T47D (cell line): ENCODE measurements around the gene CHRNA9.
A peak's percentile ranks its signal among the peaks of the same experiment; 100 is the strongest.

Experiments
- DNase-seq, 2 experiments: peaks; one replicate each; pipeline versions ENCODE4 v3.0.0 to v3.0.0-alpha.2; 2011 to 2012; ENCODE audit warnings: low read depth in 1 of 2, low spot score in 1 of 2
- JUND ChIP-seq: IDR thresholded peaks from 2 replicates; pipeline ENCODE4 v1.6.1; 2012; ENCODE audit warnings: low read depth
- in situ Hi-C: cut with HindIII; loops from 2 replicates; pipeline ENCODE4 v1.10.0; 2016; ENCODE audit warnings: low sequenced_read_pairs, low pct_unique_long_range_greater_than_20kb

The CHRNA9 gene

GRCh38 chr4:40331961-40332360 is 3.2 kb upstream of the CHRNA9 start:
- DNase-seq, result no peak
- in situ Hi-C loops, result no loop called here
- TF ChIP-seq JUND, result no peak

DNA sequence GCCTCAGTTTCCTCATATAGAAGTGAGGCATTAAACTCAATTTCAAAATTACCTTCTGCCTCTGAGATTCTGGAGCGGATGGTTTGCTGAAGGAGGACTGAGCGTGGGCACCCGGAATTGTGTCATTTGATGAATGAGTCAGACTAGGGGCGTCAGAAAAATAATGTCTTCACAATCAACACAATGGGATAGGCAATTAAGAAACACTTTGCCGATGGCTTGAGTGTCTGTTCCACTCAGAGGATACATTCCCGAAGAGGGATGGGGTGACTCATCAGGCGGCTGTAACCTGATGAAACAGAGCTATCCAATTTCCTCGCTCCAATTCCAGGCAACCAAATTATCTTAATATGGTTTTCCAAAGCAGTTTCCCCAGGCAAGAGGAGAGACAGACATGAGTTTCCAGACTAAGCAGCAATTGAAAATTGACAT is 1.2 kb upstream of the CHRNA9 start:
- in situ Hi-C loops, result no loop called here
- DNase-seq, result no peak

GRCh38 chr4:40335525-40335894 is 377 bp downstream of the CHRNA9 start:
- no peak for TF ChIP-seq JUND
- DNase-seq, result no peak
- in situ Hi-C loops, result no loop called here

More for the DNA sequence above, 1.2 kb upstream of the CHRNA9 start:
- no peak for TF ChIP-seq JUND

DNA sequence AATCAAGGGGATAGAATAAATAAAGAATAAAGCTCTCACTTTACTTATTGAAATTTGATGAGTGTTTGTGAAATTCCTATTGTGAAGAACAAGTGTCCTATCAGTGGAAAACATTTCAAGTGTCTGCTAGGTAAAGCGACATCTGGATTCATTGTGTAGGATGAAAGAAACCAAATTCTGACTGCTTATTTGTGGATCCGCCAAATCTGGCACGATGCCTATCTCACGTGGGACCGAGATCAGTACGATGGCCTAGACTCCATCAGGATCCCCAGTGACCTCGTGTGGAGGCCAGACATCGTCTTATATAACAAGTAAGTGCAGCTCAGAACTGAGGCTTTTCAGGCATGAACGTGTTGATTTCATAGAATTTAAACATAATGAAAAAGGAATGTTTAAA is 1.9 kb downstream of the CHRNA9 start:
- in situ Hi-C loops, result no loop called here
- DNase-seq, result no peak
- no peak for TF ChIP-seq JUND

DNA sequence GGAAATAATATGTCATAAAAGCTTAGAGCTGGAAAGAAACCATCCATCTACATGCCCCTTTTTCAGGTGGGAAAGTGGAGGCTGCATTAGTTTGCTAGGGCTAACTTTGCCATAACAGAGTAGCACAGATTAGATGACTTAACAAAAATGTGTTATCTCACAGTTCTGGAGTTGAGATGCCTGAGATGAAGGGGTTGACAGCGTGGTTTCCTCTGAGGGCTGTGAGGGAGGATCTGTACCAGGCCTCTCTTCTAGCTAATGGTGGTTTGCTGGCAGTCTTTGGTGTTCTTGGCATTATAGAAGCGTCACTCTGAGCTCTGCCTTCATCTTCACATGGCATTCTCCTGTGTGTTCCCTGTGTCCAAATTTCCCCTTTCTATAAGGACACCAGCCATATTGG is 2.4 kb downstream of the CHRNA9 start:
- no peak for TF ChIP-seq JUND
- DNase-seq, result no peak
- in situ Hi-C loops, result no loop called here

DNA sequence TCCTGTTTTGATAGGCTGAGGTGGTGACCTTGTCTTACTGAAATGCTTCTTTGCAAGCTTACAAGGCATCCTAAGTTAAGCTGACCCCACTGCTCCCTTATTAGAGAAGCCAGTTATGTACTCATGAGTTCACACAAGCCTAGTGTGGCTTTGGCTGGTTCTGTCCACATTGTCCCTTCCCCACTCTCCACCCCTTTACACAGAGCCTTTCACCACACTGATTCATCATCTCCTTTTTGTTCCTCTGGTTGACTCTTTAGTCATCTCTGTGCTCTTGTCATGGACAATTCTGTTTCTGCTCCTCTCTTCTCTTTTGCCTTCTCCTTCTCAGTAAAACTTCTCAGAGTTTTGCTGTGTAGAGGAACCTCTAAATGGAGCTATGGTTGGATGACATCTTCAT is 4.9 kb downstream of the CHRNA9 start:
- no peak for TF ChIP-seq JUND
- in situ Hi-C loops, result no loop called here
- DNase-seq, result no peak

GRCh38 chr4:40347472-40347871 is 12.3 kb downstream of the CHRNA9 start:
- TF ChIP-seq JUND, result no peak
- in situ Hi-C loops, result no loop called here
- no peak for DNase-seq

GRCh38 chr4:40348000-40348399 is 12.9 kb downstream of the CHRNA9 start:
- no peak for DNase-seq
- TF ChIP-seq JUND, result no peak
- in situ Hi-C loops, result no loop called here

GRCh38 chr4:40349561-40350198 is 14.5 kb downstream of the CHRNA9 start:
- no peak for DNase-seq
- in situ Hi-C loops, result no loop called here
- no peak for TF ChIP-seq JUND

DNA sequence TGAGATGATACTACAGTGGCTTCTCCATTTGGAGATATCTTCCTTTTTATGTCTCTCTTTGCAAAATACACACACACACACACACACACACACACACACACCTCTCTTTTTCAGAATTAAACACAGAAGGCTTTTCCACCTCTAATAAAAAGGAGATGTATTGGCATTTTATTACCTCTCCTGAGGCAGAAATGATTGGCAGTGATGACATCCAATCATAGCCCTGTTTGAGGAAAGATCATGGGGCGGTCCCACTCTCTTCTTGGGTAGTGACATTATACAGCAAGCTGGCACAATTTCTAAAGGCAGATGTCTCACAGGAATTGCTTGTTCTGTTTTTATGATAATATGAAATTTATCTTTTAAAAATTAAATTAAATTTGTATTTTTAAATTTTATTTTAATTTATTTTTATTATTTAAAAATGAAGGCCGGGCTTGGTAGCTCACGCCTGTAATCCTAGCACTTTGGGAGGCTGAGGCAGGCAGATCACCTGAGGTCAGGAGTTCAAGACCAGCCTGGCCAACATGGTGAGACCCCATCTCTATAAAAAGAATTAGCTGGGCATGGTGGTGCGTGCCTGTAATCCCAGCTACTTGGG is 15.6 kb downstream of the CHRNA9 start:
- peak in 1 of 2 experiments; percentile 47 for DNase-seq
- in situ Hi-C loops, result no loop called here
- TF ChIP-seq JUND, result no peak

GRCh38 chr4:40354158-40354557 is 19.0 kb downstream of the CHRNA9 start:
- DNase-seq, result no peak
- TF ChIP-seq JUND, result no peak
- in situ Hi-C loops, result no loop called here

DNA sequence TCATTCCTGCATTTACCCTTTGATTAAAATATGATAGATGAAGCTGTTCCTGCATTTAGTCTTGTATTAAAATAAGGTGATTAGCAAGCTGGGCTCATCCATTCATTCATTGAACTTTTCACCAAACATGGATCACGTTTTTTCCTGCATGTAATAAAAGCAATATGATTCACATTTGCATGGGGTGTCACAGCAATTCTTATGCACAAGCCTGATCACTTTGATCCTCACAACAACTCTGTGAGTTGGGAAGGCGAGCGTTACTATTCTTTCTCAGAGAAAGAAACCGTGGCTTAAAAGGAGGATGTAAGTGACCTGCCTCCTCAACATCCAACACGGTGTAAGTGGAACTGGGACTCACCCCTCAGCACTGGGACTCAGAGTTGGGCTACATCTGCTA is 20.0 kb downstream of the CHRNA9 start:
- no peak for TF ChIP-seq JUND
- in situ Hi-C loops, result no loop called here
- no peak for DNase-seq

GRCh38 chr4:40357738-40358137 is 22.6 kb downstream of the CHRNA9 start:
- in situ Hi-C loops, result no loop called here
- TF ChIP-seq JUND, result no peak
- peak in 1 of 2 experiments; percentile 71 for DNase-seq

DNA sequence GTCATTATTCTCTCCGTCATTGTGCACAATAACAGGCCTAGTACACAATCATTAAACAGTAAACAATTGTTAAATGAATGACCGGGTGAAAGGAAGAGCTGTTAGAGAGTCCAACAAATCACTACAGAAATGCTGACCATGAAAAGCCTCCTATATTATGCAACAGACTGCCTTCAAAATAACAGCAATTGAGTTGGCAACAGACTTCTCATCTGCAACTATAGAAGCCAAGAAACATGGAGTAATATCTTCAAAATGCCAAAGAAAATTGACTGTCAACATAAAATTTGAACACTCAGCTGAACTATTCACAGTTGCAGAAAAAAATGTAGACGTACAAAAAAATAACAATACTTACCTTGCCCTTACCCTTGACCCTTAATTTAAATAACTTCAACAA is 26.2 kb downstream of the CHRNA9 start:
- in situ Hi-C loops, result no loop called here
- DNase-seq, result no peak
- no peak for TF ChIP-seq JUND
